Smooth muscle cell (in vitro differentiated cells): Measurements from ENCODE around the gene HES4. TPM values are rescaled to one million over a fixed set of nuclear protein-coding genes. Genes with fewer than 3 reads are reported as not detected.

Experiments
- DNase-seq: peaks from one replicate; lab custom pipeline; 2025; ENCODE audit not compliant: unreplicated experiment; lab: John Stamatoyannopoulos, UW
- H2AFZ ChIP-seq: fragments of 200-600 bp; sonication (generic); 2 replicates; pipeline ENCODE4 v1.6.0; 2016; ENCODE audit warnings: antibody characterized with exemption, low read depth, mild to moderate bottlenecking
- H3F3A ChIP-seq: fragments of 200-600 bp; sonication (generic); 2 replicates; pipeline ENCODE4 v1.6.0; 2017; ENCODE audit warnings: antibody characterized with exemption, low read depth
- H3K27ac ChIP-seq: fragments of 200-600 bp; sonication (generic); 2 replicates; pipeline ENCODE4 v1.5.1; 2016; ENCODE audit warnings: low read depth, mild to moderate bottlenecking
- H3K27me3 ChIP-seq: fragments of 200-600 bp; sonication (generic); 2 replicates; pipeline ENCODE4 v1.6.1; 2016; ENCODE audit warnings: low read depth, mild to moderate bottlenecking
- H3K36me3 ChIP-seq: fragments of 200-600 bp; sonication (generic); 2 replicates; pipeline ENCODE4 v1.5.1; 2016; ENCODE audit warnings: low read depth
- H3K4me1 ChIP-seq: fragments of 200-600 bp; sonication (generic); 2 replicates; pipeline ENCODE4 v1.5.1; 2016; ENCODE audit warnings: low read depth
- H3K4me2 ChIP-seq: fragments of 200-600 bp; sonication (generic); 2 replicates; pipeline ENCODE4 v1.6.0; 2016; ENCODE audit warnings: mild to moderate bottlenecking
- H3K4me3 ChIP-seq: fragments of 200-600 bp; sonication (generic); 2 replicates; pipeline ENCODE4 v1.5.1; 2016; ENCODE audit warnings: mild to moderate bottlenecking
- H3K79me2 ChIP-seq: fragments of 200-600 bp; sonication (generic); 2 replicates; pipeline ENCODE4 v1.6.0; 2016; ENCODE audit warnings: low read depth, mild to moderate bottlenecking
- H3K9ac ChIP-seq: fragments of 200-600 bp; sonication (generic); 2 replicates; pipeline ENCODE4 v1.6.0; 2016; ENCODE audit warnings: low read depth
- H3K9me3 ChIP-seq: fragments of 200-600 bp; sonication (generic); replicated peaks from 2 replicates; pipeline ENCODE4 v1.5.1; 2016; ENCODE audit warnings: low read depth
- H4K20me1 ChIP-seq: fragments of 200-600 bp; sonication (generic); 2 replicates; pipeline ENCODE4 v1.6.0; 2016; ENCODE audit warnings: low read depth
- CTCF ChIP-seq: fragments of 200-600 bp; sonication (generic); IDR thresholded peaks from 2 replicates; pipeline ENCODE4 v1.5.1; 2017; ENCODE audit warnings: borderline replicate concordance, mild to moderate bottlenecking, antibody characterized with exemption; ENCODE audit not compliant: insufficient read depth, poor library complexity, severe bottlenecking
- WGBS: methylation state at CpG from one replicate; pipeline ENCODE4 v1.1.7; 2016; ENCODE audit warnings: low lambda C conversion rate; 5-methylcytosine and 5-hydroxymethylcytosine counted together
- polyA plus RNA-seq: library from polyadenylated mRNA; unstranded; fragments of >200 nt; fragmentation: Nextera tagmentation; extraction: Ambion mirVana; gene quantifications from 2 replicates; pipeline ENCODE4 v1.2.1, GENCODE V29; 2016
- total RNA-seq: library from RNA; depleted of rRNA; stranded (reverse); fragments of >200 nt; gene quantifications from 2 replicates; pipeline ENCODE4 v1.2.3, GENCODE V29; 2014

HES4 gene
- total and polyA plus RNA-seq, 2 experiments from 2014 or later = 57.0 to 72.0 TPM

GRCh38 chr1:1034439-1034781 lies 34.5 kb upstream of the HES4 start:
- Histone ChIP-seq H3K4me2 (peak overlapping the region; percentile 96), H3F3A (no peaks in the 10 kb centered on the region), H3K79me2 (no peaks in the 10 kb centered on the region), H3K9ac (no peak overlapping the region), H3K9me3 (no peaks in the 10 kb centered on the region), H3K27me3 (peaks cover 14% of the 10 kb centered on the region), H3K27ac (no peak overlapping the region), H4K20me1 (peaks cover 75% of the 10 kb centered on the region), H3K4me3 (no peak overlapping the region), H3K4me1 (peaks cover 7% of the 10 kb centered on the region), H3K36me3 (no peaks in the 10 kb centered on the region), H2AFZ (no peak overlapping the region)
- no peak for TF ChIP-seq CTCF
- WGBS = 60% methylated on average over 25 of the region's 30 CpGs
- no peak for DNase-seq

GRCh38 chr1:1033731-1034438 lies 34.0 kb upstream of the HES4 start:
- peaks cover 7% of the 10 kb centered on the region for H3K4me1 ChIP-seq
- DNase-seq = no peak
- H3K9me3 ChIP-seq = no peaks in the 10 kb centered on the region
- H3K9ac ChIP-seq = no peak overlapping the region
- no peaks in the 10 kb centered on the region for H3K79me2 ChIP-seq
- peaks cover 14% of the 10 kb centered on the region for H3K27me3 ChIP-seq
- H3K4me3 ChIP-seq = peak overlapping the region; percentile 59
- WGBS = 3% methylated on average over 42 of the region's 71 CpGs
- no peaks in the 10 kb centered on the region for H3K36me3 ChIP-seq
- H3K27ac ChIP-seq = no peak overlapping the region
- no peaks in the 10 kb centered on the region for H3F3A ChIP-seq
- H2AFZ ChIP-seq = no peak overlapping the region
- TF ChIP-seq CTCF = no peak
- H4K20me1 ChIP-seq = peaks cover 70% of the 10 kb centered on the region
- peak overlapping the region; percentile 96 for H3K4me2 ChIP-seq

GRCh38 chr1:1033009-1033587 lies 33.2 kb upstream of the HES4 start:
- H2AFZ ChIP-seq = no peak overlapping the region
- H4K20me1 ChIP-seq = peaks cover 62% of the 10 kb centered on the region
- H3K36me3 ChIP-seq = no peaks in the 10 kb centered on the region
- peak overlapping the region; percentile 96 for H3K4me2 ChIP-seq
- H3F3A ChIP-seq = no peaks in the 10 kb centered on the region
- TF ChIP-seq CTCF = peak; percentile 68
- H3K9me3 ChIP-seq = no peaks in the 10 kb centered on the region
- no peak overlapping the region for H3K9ac ChIP-seq
- H3K4me1 ChIP-seq = peaks cover 7% of the 10 kb centered on the region
- WGBS = 2% methylated on average over 15 of the region's 73 CpGs
- H3K27me3 ChIP-seq = peaks cover 11% of the 10 kb centered on the region
- peak; percentile 72 for DNase-seq
- no peaks in the 10 kb centered on the region for H3K79me2 ChIP-seq
- no peak overlapping the region for H3K27ac ChIP-seq
- H3K4me3 ChIP-seq = peak overlapping the region; percentile 59
